Fibroblast of skin of back (primary cell): Measurements from ENCODE around the gene LMAN2.
"Not testable (repeated sequence)": the region's sequence is repeated elsewhere in the genome, so short reads cannot be mapped to it uniquely, and the experiment has no call there.

ENCODE experiments used
- DNase-seq: peaks from one replicate; pipeline ENCODE4 v3.0.0-alpha.2; 2013

Gene LMAN2

GRCh38 chr5:177364159-177364962 is 12.9 kb upstream of the LMAN2 start:
- no peak for DNase-seq

GRCh38 chr5:177363565-177363964 is 12.1 kb upstream of the LMAN2 start:
- no peak for DNase-seq

GRCh38 chr5:177362610-177363507 is 11.4 kb upstream of the LMAN2 start:
- peak; percentile 44 for DNase-seq

- DNase-seq = no peak
Observed at GRCh38 chr5:177362292-177362609, 10.8 kb upstream of the LMAN2 start.

- no peak for DNase-seq
Observed at GRCh38 chr5:177361418-177362291, 10.2 kb upstream of the LMAN2 start.

GRCh38 chr5:177360740-177361139 is 9.3 kb upstream of the LMAN2 start:
- not testable (repeated sequence) for DNase-seq

GRCh38 chr5:177359860-177360259 is 8.4 kb upstream of the LMAN2 start:
- DNase-seq = no peak

GRCh38 chr5:177359451-177359851 is 8.0 kb upstream of the LMAN2 start:
- DNase-seq = no peak

GRCh38 chr5:177358370-177358819 is 6.9 kb upstream of the LMAN2 start:
- DNase-seq = no peak

- DNase-seq = peak; percentile 32
Observed at GRCh38 chr5:177357459-177358351, 6.2 kb upstream of the LMAN2 start, which contains the start of gene RGS14. Gene RGS14 (plus strand): TSS chr5:177357924. CDS start chr5:177358025, 101 bp downstream.

- no peak for DNase-seq
Observed at GRCh38 chr5:177357146-177357458, 5.6 kb upstream of the LMAN2 start.

- DNase-seq = no peak
Observed at GRCh38 chr5:177356746-177357145, 5.3 kb upstream of the LMAN2 start.

- DNase-seq = no peak
Observed at GRCh38 chr5:177355868-177356168, 4.3 kb upstream of the LMAN2 start.

GRCh38 chr5:177355162-177355867 is 3.8 kb upstream of the LMAN2 start:
- no peak for DNase-seq

GRCh38 chr5:177354711-177355110 is 3.2 kb upstream of the LMAN2 start:
- DNase-seq = no peak

- DNase-seq = no peak
Observed at GRCh38 chr5:177354256-177354655, 2.8 kb upstream of the LMAN2 start.

GRCh38 chr5:177353093-177353492 is 1.6 kb upstream of the LMAN2 start:
- no peak for DNase-seq

- DNase-seq = no peak
Observed at GRCh38 chr5:177350776-177351391, 584 bp downstream of the LMAN2 start.

GRCh38 chr5:177349762-177350161 is 1.7 kb downstream of the LMAN2 start:
- DNase-seq = no peak

GRCh38 chr5:177349362-177349647 is 2.2 kb downstream of the LMAN2 start:
- DNase-seq = no peak

GRCh38 chr5:177347699-177348098 is 3.8 kb downstream of the LMAN2 start:
- DNase-seq = no peak
